ENCODE measurements around the gene TRIM36.

Gene TRIM36

GRCh38 chr5:115166744-115167393 is 2.8 kb downstream of the TRIM36 start:
- H3K4me3 ChIP-seq (ENCODE audit: low read depth, low read length), result no peak overlapping the region
- DNase-seq (ENCODE audit: low read depth), result no peak
- no peak for TF ChIP-seq CTCF (IDR thresholded peaks at IDR 0.05; ENCODE audit: control insufficient read depth, extremely low read depth, insufficient read depth)

- no peak overlapping the region for H3K4me3 ChIP-seq (ENCODE audit: low read depth, low read length)
- DNase-seq (ENCODE audit: low read depth), result no peak
- no peak for TF ChIP-seq CTCF (IDR thresholded peaks at IDR 0.05; ENCODE audit: control insufficient read depth, extremely low read depth, insufficient read depth)
Measured at GRCh38 chr5:115165790-115166189, 3.9 kb downstream of the TRIM36 start.

- TF ChIP-seq CTCF (IDR thresholded peaks at IDR 0.05; ENCODE audit: control insufficient read depth, extremely low read depth, insufficient read depth), result no peak
- no peak overlapping the region for H3K4me3 ChIP-seq (ENCODE audit: low read depth, low read length)
- no peak for DNase-seq (ENCODE audit: low read depth)
Measured at GRCh38 chr5:115160975-115161475, 8.7 kb downstream of the TRIM36 start.

GRCh38 chr5:115151208-115151805 is 18.4 kb downstream of the TRIM36 start:
- TF ChIP-seq CTCF (IDR thresholded peaks at IDR 0.05; ENCODE audit: control insufficient read depth, extremely low read depth, insufficient read depth), result no peak
- DNase-seq (ENCODE audit: low read depth), result no peak
- H3K4me3 ChIP-seq (ENCODE audit: low read depth, low read length), result no peak overlapping the region

GRCh38 chr5:115150512-115150911 is 19.2 kb downstream of the TRIM36 start:
- no peak for TF ChIP-seq CTCF (IDR thresholded peaks at IDR 0.05; ENCODE audit: control insufficient read depth, extremely low read depth, insufficient read depth)
- DNase-seq (ENCODE audit: low read depth), result no peak
- no peak overlapping the region for H3K4me3 ChIP-seq (ENCODE audit: low read depth, low read length)

- no peak for DNase-seq (ENCODE audit: low read depth)
- H3K4me3 ChIP-seq (ENCODE audit: low read depth, low read length), result no peak overlapping the region
- TF ChIP-seq CTCF (IDR thresholded peaks at IDR 0.05; ENCODE audit: control insufficient read depth, extremely low read depth, insufficient read depth), result no peak
Measured at GRCh38 chr5:115147052-115147451, 22.7 kb downstream of the TRIM36 start.
